ENCODE data around the gene LOXL1. TPM values are rescaled to one million over a fixed set of nuclear protein-coding genes. Genes with fewer than 3 reads are reported as not detected.

Gene LOXL1
- polyA plus RNA-seq, result 1 to 10 TPM; 7.2 to 9.6 TPM

GRCh38 chr15:73926219-73927002, at the start of gene LOXL1:
TSS of gene LOXL1 (plus strand) at chr15:73926462. CDS start at chr15:73926784, 322 bp downstream.
- H3K4me3 ChIP-seq (ENCODE audit: low read depth in 1 of 2, low read length in 2 of 2), result peak within 1 kb of the TSS; percentile 53 to 64
- no peaks in the 10 kb centered on the region for H3K36me3 ChIP-seq (ENCODE audit: control insufficient read depth in 2 of 2, insufficient read depth in 2 of 2, low read length in 1 of 2)
- H3K27me3 ChIP-seq (ENCODE audit: control insufficient read depth in 1 of 2, insufficient read depth in 2 of 2, low read length in 2 of 2), result no peaks in the 10 kb centered on the region
- H3K27ac ChIP-seq (ENCODE audit: low read depth in 2 of 2, low read length in 1 of 2), result peak within 1 kb of the TSS; percentile 77 to 80
- WGBS, 2 donors, result 15 to 16% methylated on average over 47 of the region's 47 CpGs
- peaks cover 0 to 3% of the 10 kb centered on the region in 2 donors for H3K9me3 ChIP-seq (ENCODE audit: control insufficient read depth in 2 of 2, insufficient read depth in 1 of 2, low read depth in 1 of 2, low read length in 1 of 2)
- H3K4me1 ChIP-seq (ENCODE audit: control insufficient read depth in 2 of 2, insufficient read depth in 2 of 2, low read length in 1 of 2), result peaks cover 0 to 38% of the 10 kb centered on the region in 2 donors

GRCh38 chr15:73879426-73879825, 46.8 kb upstream of the LOXL1 start:
- H3K27ac ChIP-seq (ENCODE audit: low read depth in 2 of 2, low read length in 1 of 2), result no peak overlapping the region
- WGBS, 2 donors, result 51 to 61% methylated on average over 3 of the region's 3 CpGs
- H3K4me3 ChIP-seq (ENCODE audit: low read depth in 1 of 2, low read length in 2 of 2), result no peak overlapping the region
- H3K9me3 ChIP-seq (ENCODE audit: control insufficient read depth in 2 of 2, insufficient read depth in 1 of 2, low read depth in 1 of 2, low read length in 1 of 2), result peaks cover 0 to 2% of the 10 kb centered on the region in 2 donors
- no peaks in the 10 kb centered on the region for H3K4me1 ChIP-seq (ENCODE audit: control insufficient read depth in 2 of 2, insufficient read depth in 2 of 2, low read length in 1 of 2)
- H3K36me3 ChIP-seq (ENCODE audit: control insufficient read depth in 2 of 2, insufficient read depth in 2 of 2, low read length in 1 of 2), result no peaks in the 10 kb centered on the region
- H3K27me3 ChIP-seq (ENCODE audit: control insufficient read depth in 1 of 2, insufficient read depth in 2 of 2, low read length in 2 of 2), result peaks cover 0 to 2% of the 10 kb centered on the region in 2 donors

- H3K27ac ChIP-seq (ENCODE audit: low read depth in 2 of 2, low read length in 1 of 2), result no peak overlapping the region
- H3K36me3 ChIP-seq (ENCODE audit: control insufficient read depth in 2 of 2, insufficient read depth in 2 of 2, low read length in 1 of 2), result no peaks in the 10 kb centered on the region
- no peak overlapping the region for H3K4me3 ChIP-seq (ENCODE audit: low read depth in 1 of 2, low read length in 2 of 2)
- no peaks in the 10 kb centered on the region for H3K27me3 ChIP-seq (ENCODE audit: control insufficient read depth in 1 of 2, insufficient read depth in 2 of 2, low read length in 2 of 2)
- no peaks in the 10 kb centered on the region for H3K4me1 ChIP-seq (ENCODE audit: control insufficient read depth in 2 of 2, insufficient read depth in 2 of 2, low read length in 1 of 2)
- WGBS, 2 donors, result 77 to 80% methylated on average over 12 of the region's 12 CpGs
- H3K9me3 ChIP-seq (ENCODE audit: control insufficient read depth in 2 of 2, insufficient read depth in 1 of 2, low read depth in 1 of 2, low read length in 1 of 2), result no peaks in the 10 kb centered on the region
Observed at GRCh38 chr15:73881579-73882320, 44.5 kb upstream of the LOXL1 start.

DNA sequence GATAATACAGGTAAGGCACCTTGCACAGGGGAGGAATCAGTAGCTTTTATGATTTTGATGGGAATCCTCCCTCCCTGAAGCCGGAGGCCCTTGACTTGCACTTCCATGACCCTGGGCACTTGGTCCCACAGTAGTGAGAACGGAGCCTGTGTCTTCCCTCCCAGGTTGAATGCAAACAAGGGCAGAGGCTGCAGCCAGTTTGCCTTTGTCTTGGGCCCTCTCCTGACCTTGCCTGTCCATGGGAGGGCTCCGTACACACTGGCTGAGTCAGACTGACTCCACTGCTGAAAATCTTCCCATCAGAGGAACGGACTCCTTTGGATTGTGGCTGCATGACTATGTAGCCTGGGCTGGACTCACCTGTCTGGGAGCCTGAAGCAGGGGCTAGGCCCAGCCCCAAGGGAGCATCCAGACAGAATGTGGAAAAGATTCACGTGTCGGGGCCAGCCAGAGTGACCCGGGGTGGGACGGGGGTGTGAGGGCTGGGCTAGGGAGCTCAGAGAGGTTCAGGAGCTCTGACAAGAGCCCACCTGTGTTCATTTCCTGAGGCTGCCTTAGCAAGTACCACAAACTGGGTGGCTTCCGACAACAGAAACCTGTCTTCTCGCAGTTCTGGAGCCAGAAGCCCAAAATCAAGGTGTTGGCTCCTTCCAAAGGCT, 43.4 kb upstream of the LOXL1 start:
- WGBS, 2 donors, result 84 to 91% methylated on average over 10 of the region's 10 CpGs
- Histone ChIP-seq H3K9me3 (ENCODE audit: control insufficient read depth in 2 of 2, insufficient read depth in 1 of 2, low read depth in 1 of 2, low read length in 1 of 2) (no peaks in the 10 kb centered on the region), H3K4me1 (ENCODE audit: control insufficient read depth in 2 of 2, insufficient read depth in 2 of 2, low read length in 1 of 2) (no peaks in the 10 kb centered on the region)

GRCh38 chr15:73884159-73884558, 42.1 kb upstream of the LOXL1 start:
- no peak overlapping the region for H3K4me3 ChIP-seq (ENCODE audit: low read depth in 1 of 2, low read length in 2 of 2)
- H3K36me3 ChIP-seq (ENCODE audit: control insufficient read depth in 2 of 2, insufficient read depth in 2 of 2, low read length in 1 of 2), result no peaks in the 10 kb centered on the region
- no peaks in the 10 kb centered on the region for H3K4me1 ChIP-seq (ENCODE audit: control insufficient read depth in 2 of 2, insufficient read depth in 2 of 2, low read length in 1 of 2)
- no peak overlapping the region for H3K27ac ChIP-seq (ENCODE audit: low read depth in 2 of 2, low read length in 1 of 2)
- H3K27me3 ChIP-seq (ENCODE audit: control insufficient read depth in 1 of 2, insufficient read depth in 2 of 2, low read length in 2 of 2), result no peaks in the 10 kb centered on the region
- 66 to 70% methylated on average over 3 of the region's 3 CpGs for WGBS, 2 donors
- no peaks in the 10 kb centered on the region for H3K9me3 ChIP-seq (ENCODE audit: control insufficient read depth in 2 of 2, insufficient read depth in 1 of 2, low read depth in 1 of 2, low read length in 1 of 2)

More for the DNA sequence above, 43.4 kb upstream of the LOXL1 start:
- H3K27me3 ChIP-seq (ENCODE audit: control insufficient read depth in 1 of 2, insufficient read depth in 2 of 2, low read length in 2 of 2), result no peaks in the 10 kb centered on the region
- no peak overlapping the region for H3K27ac ChIP-seq (ENCODE audit: low read depth in 2 of 2, low read length in 1 of 2)
- H3K36me3 ChIP-seq (ENCODE audit: control insufficient read depth in 2 of 2, insufficient read depth in 2 of 2, low read length in 1 of 2), result no peaks in the 10 kb centered on the region
- no peak overlapping the region for H3K4me3 ChIP-seq (ENCODE audit: low read depth in 1 of 2, low read length in 2 of 2)

- Histone ChIP-seq H3K4me3 (ENCODE audit: low read depth in 1 of 2, low read length in 2 of 2) (no peak overlapping the region), H3K4me1 (ENCODE audit: control insufficient read depth in 2 of 2, insufficient read depth in 2 of 2, low read length in 1 of 2) (no peaks in the 10 kb centered on the region), H3K27me3 (ENCODE audit: control insufficient read depth in 1 of 2, insufficient read depth in 2 of 2, low read length in 2 of 2) (no peaks in the 10 kb centered on the region), H3K9me3 (ENCODE audit: control insufficient read depth in 2 of 2, insufficient read depth in 1 of 2, low read depth in 1 of 2, low read length in 1 of 2) (no peaks in the 10 kb centered on the region), H3K27ac (ENCODE audit: low read depth in 2 of 2, low read length in 1 of 2) (no peak overlapping the region), H3K36me3 (ENCODE audit: control insufficient read depth in 2 of 2, insufficient read depth in 2 of 2, low read length in 1 of 2) (no peaks in the 10 kb centered on the region)
- WGBS, 2 donors, result 83% methylated on average over 9 of the region's 9 CpGs
Observed at GRCh38 chr15:73885954-73886700, 40.1 kb upstream of the LOXL1 start.

- H3K9me3 ChIP-seq (ENCODE audit: control insufficient read depth in 2 of 2, insufficient read depth in 1 of 2, low read depth in 1 of 2, low read length in 1 of 2), result no peaks in the 10 kb centered on the region
- no peak overlapping the region for H3K4me3 ChIP-seq (ENCODE audit: low read depth in 1 of 2, low read length in 2 of 2)
- H3K27me3 ChIP-seq (ENCODE audit: control insufficient read depth in 1 of 2, insufficient read depth in 2 of 2, low read length in 2 of 2), result no peaks in the 10 kb centered on the region
- no peaks in the 10 kb centered on the region for H3K4me1 ChIP-seq (ENCODE audit: control insufficient read depth in 2 of 2, insufficient read depth in 2 of 2, low read length in 1 of 2)
- H3K27ac ChIP-seq (ENCODE audit: low read depth in 2 of 2, low read length in 1 of 2), result no peak overlapping the region
- no peaks in the 10 kb centered on the region for H3K36me3 ChIP-seq (ENCODE audit: control insufficient read depth in 2 of 2, insufficient read depth in 2 of 2, low read length in 1 of 2)
- WGBS, 2 donors, result 81 to 86% methylated on average over 5 of the region's 5 CpGs
Observed at GRCh38 chr15:73886717-73887345, 39.4 kb upstream of the LOXL1 start.

DNA sequence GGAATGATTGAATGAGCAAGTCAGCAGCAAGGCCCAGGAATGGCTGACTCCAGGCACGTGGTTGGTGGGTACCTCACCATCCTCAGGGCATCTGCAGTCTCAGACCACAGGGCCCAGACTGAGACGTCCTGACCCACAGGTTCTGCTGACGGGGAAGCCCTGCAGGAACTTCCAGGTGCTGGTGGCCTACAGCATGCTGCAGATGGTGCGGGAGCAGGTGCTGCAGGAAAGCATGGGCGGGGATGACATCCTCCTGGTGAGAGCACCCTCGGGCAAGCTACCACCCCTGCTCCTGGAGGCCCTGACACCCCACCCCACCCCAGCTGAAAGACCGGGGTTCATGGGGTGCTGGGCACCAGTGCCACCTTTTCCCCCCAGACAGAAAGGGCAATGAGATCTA, 38.8 kb upstream of the LOXL1 start:
- Histone ChIP-seq H3K9me3 (ENCODE audit: control insufficient read depth in 2 of 2, insufficient read depth in 1 of 2, low read depth in 1 of 2, low read length in 1 of 2) (peaks cover 0 to 2% of the 10 kb centered on the region in 2 donors), H3K27me3 (ENCODE audit: control insufficient read depth in 1 of 2, insufficient read depth in 2 of 2, low read length in 2 of 2) (no peaks in the 10 kb centered on the region), H3K4me1 (ENCODE audit: control insufficient read depth in 2 of 2, insufficient read depth in 2 of 2, low read length in 1 of 2) (no peaks in the 10 kb centered on the region), H3K27ac (ENCODE audit: low read depth in 2 of 2, low read length in 1 of 2) (no peak overlapping the region), H3K4me3 (ENCODE audit: low read depth in 1 of 2, low read length in 2 of 2) (no peak overlapping the region), H3K36me3 (ENCODE audit: control insufficient read depth in 2 of 2, insufficient read depth in 2 of 2, low read length in 1 of 2) (no peaks in the 10 kb centered on the region)
- 75 to 81% methylated on average over 7 of the region's 7 CpGs for WGBS, 2 donors

All from esophagus (tissue), 2 donors.